Ovary (tissue), 9 donors: ENCODE data around the gene COL13A1. TPM values are rescaled to one million over a fixed set of nuclear protein-coding genes. Genes with fewer than 3 reads are reported as not detected.

Source experiments
- DNase-seq, 5 donors: peaks; one replicate each; pipeline ENCODE4 v3.0.0-alpha.2; 2019 to 2020
- H3K27ac ChIP-seq, 2 donors: fragments of 200-600 bp; one replicate each; pipeline versions ENCODE4 v1.5.1 to v1.8.0; 2019 to 2022
- H3K27me3 ChIP-seq: fragments of 200-600 bp; one replicate; pipeline ENCODE4 v1.8.0; 2022
- H3K36me3 ChIP-seq: fragments of 200-600 bp; sonication (generic); one replicate; pipeline ENCODE4 v1.5.1; 2019
- H3K4me1 ChIP-seq: one replicate; pipeline ENCODE4 v1.8.1; 2013; ENCODE audit warnings: mild to moderate bottlenecking, moderate library complexity; ENCODE audit not compliant: insufficient read depth
- H3K4me3 ChIP-seq: fragments of 200-600 bp; sonication (generic); one replicate; pipeline ENCODE4 v1.5.1; 2017
- H3K9me3 ChIP-seq, 2 donors: fragments of 200-600 bp in 1 of 2; sonication (generic) in 1 of 2; one replicate each; pipeline versions ENCODE4 v1.5.1 to v1.8.1; 2013 to 2019; ENCODE audit warnings: mild to moderate bottlenecking in 1 of 2, moderate library complexity in 1 of 2
- CTCF ChIP-seq, 3 donors: fragments of 450-650 bp in 2 of 3; fragments of 200-600 bp in 1 of 3; IDR thresholded peaks; one replicate each; pipeline versions ENCODE4 v1.5.1 to v1.8.0; 2016 to 2022; ENCODE audit warnings: antibody characterized with exemption in 3 of 3, mild to moderate bottlenecking in 1 of 3
- EP300 ChIP-seq: sonication (generic); formaldehyde crosslinking; IDR thresholded peaks from one replicate; pipeline ENCODE4 v1.6.1; 2017; ENCODE audit warnings: antibody characterized with exemption
- POLR2A ChIP-seq: fragments of 450-650 bp; IDR thresholded peaks from one replicate; pipeline ENCODE4 v1.6.1; 2017; ENCODE audit warnings: antibody characterized with exemption, mild to moderate bottlenecking, moderate library complexity
- WGBS, 3 donors: extraction: QIAGEN DNeasy Blood & Tissue Kit in 1 of 3; methylation state at CpG; one replicate each; pipeline versions ENCODE4 v1.1.5 to v1.1.7; 2013 to 2017; 5-methylcytosine and 5-hydroxymethylcytosine counted together
- intact Hi-C, 4 donors: fragments of 100-400 bp; cut with DNase I; formaldehyde crosslinking; loops; one replicate each; pipeline versions ENCODE4 v1.11.0 to v1.15.1; 2022 to 2023
- polyA plus RNA-seq, 2 donors: library from polyadenylated mRNA; stranded (reverse); fragments of 200-250 nt in 1 of 2; fragments of 350-450 nt in 1 of 2; fragmentation: Illumina TruSeq in 1 of 2; extraction: RNeasy Lipid Tissue Mini Kit (QIAGEN cat#74804) in 1 of 2; gene quantifications; one replicate each; pipeline ENCODE4 v1.2.3, GENCODE V29; 2013 to 2014
- total RNA-seq, 7 donors: library from RNA; depleted of rRNA in 2 of 7; stranded (reverse); fragments of >200 nt in 2 of 7; fragmentation: NEBNext Ultra II Directional in 3 of 7; extraction: Animal tissue kit (Norgen Biotek cat#: 25700) in 3 of 7; gene quantifications; one replicate each; pipeline versions ENCODE4 v1.1.0 to v1.2.4, GENCODE V29; 2016 to 2023
- donor health status: DM: no; HTN: no; CAD: no; lungs with moderate emphysema.
- donor health status: DM: no; HTN: no; CAD: no.
- donor health status: Bipolar disorder and iron deficiency.
- donor health status: DM: yes; HTN: yes; CAD: no.
- donor health status: DM: no; HTN: no; CAD: no.
- donor health status: DM: yes; HTN: yes; CAD: no.

Gene COL13A1
- total and polyA plus RNA-seq, 9 donors = 0.48 to 3.1 (median 1.1) TPM

GRCh38 chr10:69897432-69897831 is 95.7 kb downstream of the COL13A1 start:
- intact Hi-C loops = no loop called here
- WGBS, 3 donors = 92 to 94% (median 93%) methylated on average over 9 of the region's 9 CpGs

GRCh38 chr10:69897999-69898398 is 96.3 kb downstream of the COL13A1 start:
- intact Hi-C loops = no loop called here
- no peak for DNase-seq
- no peak overlapping the region for H3K27ac ChIP-seq
- no peaks in the 10 kb centered on the region for H3K36me3 ChIP-seq
- TF ChIP-seq EP300 (no peak), POLR2A (no peak), CTCF (IDR thresholded peaks at IDR 0.05) (no peak)
- H3K9me3 ChIP-seq = no peaks in the 10 kb centered on the region
- H3K4me1 ChIP-seq = no peaks in the 10 kb centered on the region
- WGBS, 3 donors = 90 to 97% (median 95%) methylated on average over 9 to 10 of the region's 10 CpGs
- no peak overlapping the region for H3K4me3 ChIP-seq
- H3K27me3 ChIP-seq = no peaks in the 10 kb centered on the region

More at GRCh38 chr10:69897432-69897831, 95.7 kb downstream of the COL13A1 start:
- Histone ChIP-seq H3K27ac (no peak overlapping the region), H3K9me3 (no peaks in the 10 kb centered on the region), H3K27me3 (no peaks in the 10 kb centered on the region), H3K4me3 (no peak overlapping the region), H3K4me1 (no peaks in the 10 kb centered on the region), H3K36me3 (no peaks in the 10 kb centered on the region)
- no peak for TF ChIP-seq CTCF (IDR thresholded peaks at IDR 0.05)
- no peak for TF ChIP-seq EP300
- TF ChIP-seq POLR2A = no peak
- DNase-seq = no peak

DNA sequence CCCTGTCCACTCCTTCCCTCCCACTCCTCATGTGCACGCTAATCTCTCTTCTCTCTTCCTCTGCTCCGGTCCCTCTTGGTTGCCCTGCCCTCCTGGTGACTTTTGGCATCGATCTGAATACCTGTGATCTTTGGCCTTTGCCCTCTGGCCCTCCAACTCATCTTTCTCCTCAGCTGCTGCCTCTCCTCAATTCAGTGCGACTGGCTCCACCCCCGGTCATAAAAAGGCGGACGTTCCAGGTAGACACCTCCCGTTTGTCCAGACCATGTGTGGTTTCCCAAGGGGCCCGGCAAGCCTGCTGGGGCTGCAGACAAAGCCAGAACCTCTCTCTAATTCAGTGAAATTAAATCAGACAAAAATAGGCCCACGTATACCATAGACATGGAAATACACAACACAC is 96.8 kb downstream of the COL13A1 start:
- H3K36me3 ChIP-seq = no peaks in the 10 kb centered on the region
- WGBS, 3 donors = 74 to 79% (median 77%) methylated on average over 10 of the region's 10 CpGs
- intact Hi-C loops = no loop called here
- H3K27ac ChIP-seq = no peak overlapping the region
- no peaks in the 10 kb centered on the region for H3K9me3 ChIP-seq
- no peaks in the 10 kb centered on the region for H3K4me1 ChIP-seq
- TF ChIP-seq POLR2A = no peak
- no peak for TF ChIP-seq CTCF (IDR thresholded peaks at IDR 0.05)
- no peak for TF ChIP-seq EP300
- H3K27me3 ChIP-seq = no peaks in the 10 kb centered on the region
- H3K4me3 ChIP-seq = no peak overlapping the region
- DNase-seq = no peak

DNA sequence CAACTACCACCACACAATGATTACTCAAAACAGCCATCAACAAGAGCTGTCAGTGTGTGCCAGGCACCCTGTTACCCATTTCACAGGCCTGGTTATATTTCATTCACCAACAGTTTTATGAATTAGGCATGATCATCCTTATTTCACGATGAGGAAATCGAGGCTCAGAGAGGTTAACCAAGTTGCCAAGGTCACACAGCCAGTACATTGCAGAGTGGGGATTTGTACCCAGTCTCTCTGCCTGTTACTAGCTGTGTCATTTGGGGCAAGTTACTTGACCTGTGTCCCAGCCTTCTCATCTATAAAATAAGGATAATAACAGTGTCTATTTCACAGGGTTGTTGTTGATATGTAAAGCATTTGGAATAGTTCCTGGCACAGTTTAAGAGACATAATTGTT is 97.2 kb downstream of the COL13A1 start:
- WGBS, 3 donors = 52 to 76% (median 75%) methylated on average over 2 of the region's 2 CpGs
- intact Hi-C loops = no loop called here
- Histone ChIP-seq H3K27me3 (no peaks in the 10 kb centered on the region), H3K4me3 (no peak overlapping the region), H3K27ac (no peak overlapping the region), H3K36me3 (no peaks in the 10 kb centered on the region), H3K4me1 (no peaks in the 10 kb centered on the region), H3K9me3 (no peaks in the 10 kb centered on the region)
- DNase-seq = no peak
- TF ChIP-seq CTCF (IDR thresholded peaks at IDR 0.05) = no peak
- TF ChIP-seq POLR2A = no peak
- TF ChIP-seq EP300 = no peak
